NB4 (cell line): ENCODE results near the gene GADL1.

Source experiments
- POLR2A ChIP-seq: IDR thresholded peaks from 2 replicates; pipeline ENCODE4 v1.6.1; 2011; ENCODE audit warnings: mild to moderate bottlenecking; ENCODE audit not compliant: insufficient read length; ENCODE audit errors: extremely low read depth
- TF ChIP-seq, protein P1 (sequence below): IDR thresholded peaks from one replicate; pipeline ENCODE4 v1.5.1; 2012; ENCODE audit warnings: low read depth, low read length

DNA sequence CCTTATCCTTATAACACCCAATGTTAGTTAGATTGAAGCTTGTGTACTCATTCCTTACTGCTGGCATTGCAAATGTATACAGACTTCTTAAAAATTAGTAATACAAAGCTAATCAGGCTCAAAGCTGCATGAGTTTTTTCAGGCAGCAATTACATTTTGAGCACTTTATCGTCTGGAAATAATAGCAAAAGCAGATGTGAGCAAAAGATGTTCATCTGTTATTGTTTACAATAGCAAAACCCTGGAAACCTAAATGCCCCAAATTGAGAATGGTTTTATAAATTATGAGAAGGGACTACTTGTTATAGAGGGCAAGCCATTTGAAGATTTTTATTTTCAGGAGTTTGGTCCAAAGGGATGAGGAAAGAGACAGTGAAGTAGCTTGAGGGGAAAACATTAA, 126.4 kb downstream of the GADL1 start:
- TF ChIP-seq, protein P1, sequence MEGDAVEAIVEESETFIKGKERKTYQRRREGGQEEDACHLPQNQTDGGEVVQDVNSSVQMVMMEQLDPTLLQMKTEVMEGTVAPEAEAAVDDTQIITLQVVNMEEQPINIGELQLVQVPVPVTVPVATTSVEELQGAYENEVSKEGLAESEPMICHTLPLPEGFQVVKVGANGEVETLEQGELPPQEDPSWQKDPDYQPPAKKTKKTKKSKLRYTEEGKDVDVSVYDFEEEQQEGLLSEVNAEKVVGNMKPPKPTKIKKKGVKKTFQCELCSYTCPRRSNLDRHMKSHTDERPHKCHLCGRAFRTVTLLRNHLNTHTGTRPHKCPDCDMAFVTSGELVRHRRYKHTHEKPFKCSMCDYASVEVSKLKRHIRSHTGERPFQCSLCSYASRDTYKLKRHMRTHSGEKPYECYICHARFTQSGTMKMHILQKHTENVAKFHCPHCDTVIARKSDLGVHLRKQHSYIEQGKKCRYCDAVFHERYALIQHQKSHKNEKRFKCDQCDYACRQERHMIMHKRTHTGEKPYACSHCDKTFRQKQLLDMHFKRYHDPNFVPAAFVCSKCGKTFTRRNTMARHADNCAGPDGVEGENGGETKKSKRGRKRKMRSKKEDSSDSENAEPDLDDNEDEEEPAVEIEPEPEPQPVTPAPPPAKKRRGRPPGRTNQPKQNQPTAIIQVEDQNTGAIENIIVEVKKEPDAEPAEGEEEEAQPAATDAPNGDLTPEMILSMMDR = no peak
- TF ChIP-seq POLR2A = no peak
